IMR-90 (cell line): Measurements from ENCODE around the gene CATSPER1. TPM values are rescaled to one million over a fixed set of nuclear protein-coding genes. Genes with fewer than 3 reads are reported as not detected.

ENCODE experiments used
- ATAC-seq: fragments of 200-7000 bp; cut with Tn5 transposase; 2 replicates; pipeline ENCODE4 v1.9.1; 2020; ENCODE audit warnings: low read depth, mild to moderate bottlenecking, moderate library complexity
- BruUV-seq: library from RNA; stranded (reverse); fragments of 400-500 nt; replicated peaks from 2 replicates; lab custom pipeline; 2021; lab: Mats Ljungman, UMichigan
- CTCF ChIA-PET: fragments of 300-600 bp; formaldehyde crosslinking; extraction: SDS; loops from one replicate; lab custom pipeline; 2021; ENCODE audit warnings: antibody characterized with exemption; lab: Yijun Ruan, JAX
- POLR2A ChIA-PET: fragments of 300-600 bp; sonication (Branson Sonifier 250); formaldehyde crosslinking; loops from one replicate; lab custom pipeline; 2022; ENCODE audit warnings: antibody characterized with exemption; ENCODE audit not compliant: unreplicated experiment; lab: Charles Lee
- DNase-seq: peaks from one replicate; pipeline ENCODE4 v3.0.0; 2013
- H2AFZ ChIP-seq: replicated peaks from 2 replicates; pipeline ENCODE3; 2013; ENCODE audit warnings: low read length, mild to moderate bottlenecking; ENCODE audit not compliant: poor library complexity
- H2AK5ac ChIP-seq: 2 replicates; pipeline ENCODE4 v1.6.1; 2013; ENCODE audit warnings: low read depth, low read length, inconsistent platforms
- H2AK9ac ChIP-seq: replicated peaks from 2 replicates; pipeline ENCODE3; 2013; ENCODE audit warnings: mild to moderate bottlenecking, low read depth, low read length, moderate library complexity; ENCODE audit not compliant: poor library complexity
- H2BK120ac ChIP-seq: 2 replicates; pipeline ENCODE4 v1.6.1; 2013; ENCODE audit warnings: low read depth, low read length, inconsistent platforms
- H2BK15ac ChIP-seq: 3 replicates; pipeline ENCODE4 v1.6.1; 2013; ENCODE audit warnings: low read depth, low read length, inconsistent platforms
- H2BK20ac ChIP-seq: 2 replicates; pipeline ENCODE4 v1.6.1; 2013; ENCODE audit warnings: low read depth, mild to moderate bottlenecking, inconsistent platforms, low read length, moderate library complexity
- H2BK5ac ChIP-seq: 2 replicates; pipeline ENCODE4 v1.6.1; 2013; ENCODE audit warnings: mild to moderate bottlenecking, low read depth, low read length, inconsistent platforms; ENCODE audit not compliant: poor library complexity, severe bottlenecking
- H3K14ac ChIP-seq: replicated peaks from 2 replicates; pipeline ENCODE4 v1.6.1; 2013; ENCODE audit warnings: low read depth, low read length, inconsistent platforms
- H3K18ac ChIP-seq: 2 replicates; pipeline ENCODE4 v1.6.1; 2013; ENCODE audit warnings: low read depth, low read length, control low read depth
- H3K23ac ChIP-seq: 2 replicates; pipeline ENCODE4 v1.6.1; 2013; ENCODE audit warnings: low read depth, low read length, inconsistent platforms
- H3K27ac ChIP-seq: 2 replicates; pipeline ENCODE4 v1.5.1; 2013; ENCODE audit warnings: mild to moderate bottlenecking, control low read depth, low read length; ENCODE audit not compliant: insufficient read depth
- H3K27me3 ChIP-seq: 2 replicates; pipeline ENCODE4 v1.6.1; 2013; ENCODE audit warnings: low read length; ENCODE audit not compliant: control insufficient read depth, insufficient read depth
- H3K36me3 ChIP-seq: 2 replicates; pipeline ENCODE4 v1.6.1; 2013; ENCODE audit warnings: low read length, mixed read lengths; ENCODE audit not compliant: control insufficient read depth, insufficient read depth
- H3K4ac ChIP-seq: 2 replicates; pipeline ENCODE4 v1.6.1; 2013; ENCODE audit warnings: low read depth, low read length, inconsistent platforms
- H3K4me1 ChIP-seq: 2 replicates; pipeline ENCODE4 v1.6.1; 2013; ENCODE audit warnings: low read length, mixed read lengths; ENCODE audit not compliant: control insufficient read depth, insufficient read depth
- H3K4me2 ChIP-seq: 2 replicates; pipeline ENCODE4 v1.6.1; 2013; ENCODE audit warnings: low read depth, mild to moderate bottlenecking, control low read depth, low read length, moderate library complexity
- H3K4me3 ChIP-seq: 2 replicates; pipeline ENCODE4 v1.5.1; 2013; ENCODE audit warnings: low read depth, mild to moderate bottlenecking, control low read depth, low read length, moderate library complexity; ENCODE audit not compliant: insufficient read depth
- H3K56ac ChIP-seq: 2 replicates; pipeline ENCODE4 v1.6.1; 2013; ENCODE audit warnings: low read length, inconsistent platforms; ENCODE audit not compliant: insufficient read depth; ENCODE audit errors: extremely low read depth
- H3K79me1 ChIP-seq, 2 experiments: 2 replicates each; pipeline ENCODE4 v1.6.1; 2013; ENCODE audit warnings: low read length in 2 of 2, inconsistent platforms in 1 of 2, low read depth in 1 of 2
- H3K9ac ChIP-seq: 2 replicates; pipeline ENCODE4 v1.6.1; 2013; ENCODE audit warnings: low read depth, low read length, control low read depth
- H3K9me1 ChIP-seq: 2 replicates; pipeline ENCODE4 v1.6.1; 2013; ENCODE audit warnings: low read length, inconsistent platforms; ENCODE audit not compliant: insufficient read depth
- H3K9me3 ChIP-seq: 2 replicates; pipeline ENCODE4 v1.6.1; 2013; ENCODE audit warnings: low read length; ENCODE audit not compliant: control insufficient read depth, insufficient read depth
- H4K20me1 ChIP-seq: 2 replicates; pipeline ENCODE4 v1.6.1; 2013; ENCODE audit warnings: low read length, inconsistent platforms; ENCODE audit not compliant: insufficient read depth
- H4K5ac ChIP-seq: 2 replicates; pipeline ENCODE4 v1.6.1; 2013; ENCODE audit warnings: mild to moderate bottlenecking, low read depth, low read length, control low read depth
- H4K8ac ChIP-seq, 2 experiments: 2 replicates each; pipeline ENCODE4 v1.6.1; 2013; ENCODE audit warnings: low read depth in 2 of 2, low read length in 2 of 2, control low read depth in 1 of 2, inconsistent platforms in 1 of 2
- H4K91ac ChIP-seq: 2 replicates; pipeline ENCODE4 v1.6.1; 2013; ENCODE audit warnings: low read depth, low read length, inconsistent platforms; ENCODE audit not compliant: insufficient read depth
- BHLHE40 ChIP-seq: fragments of 150-350 bp; IDR thresholded peaks from 2 replicates; pipeline ENCODE4 v1.6.1; 2016; ENCODE audit warnings: mild to moderate bottlenecking, low read depth, low read length
- CEBPB ChIP-seq: IDR thresholded peaks from 2 replicates; pipeline ENCODE4 v1.6.1; 2012; ENCODE audit warnings: low read depth, low read length, improper control_type of control experiment
- CHD1 ChIP-seq: IDR thresholded peaks from 2 replicates; pipeline ENCODE4 v1.6.1; 2012; ENCODE audit warnings: low read depth, low read length, improper control_type of control experiment
- ELK1 ChIP-seq: fragments of 150-350 bp; IDR thresholded peaks from 2 replicates; pipeline ENCODE4 v1.6.1; 2016; ENCODE audit warnings: low read depth, mild to moderate bottlenecking, low read length, moderate library complexity, borderline replicate concordance
- FOS ChIP-seq: fragments of 150-350 bp; IDR thresholded peaks from 2 replicates; pipeline ENCODE4 v1.6.1; 2016; ENCODE audit warnings: low read depth, low read length
- MAFK ChIP-seq: IDR thresholded peaks from 2 replicates; pipeline ENCODE4 v1.6.1; 2012; ENCODE audit warnings: low read depth, low read length, improper control_type of control experiment
- MAZ ChIP-seq: IDR thresholded peaks from 2 replicates; pipeline ENCODE4 v1.6.1; 2012; ENCODE audit warnings: low read depth, mild to moderate bottlenecking, low read length, improper control_type of control experiment, moderate library complexity, borderline replicate concordance
- MXI1 ChIP-seq: IDR thresholded peaks from 2 replicates; pipeline ENCODE4 v1.6.1; 2012; ENCODE audit warnings: low read depth, mild to moderate bottlenecking, low read length, moderate library complexity, borderline replicate concordance
- NFE2L2 ChIP-seq: fragments of 150-350 bp; IDR thresholded peaks from 2 replicates; pipeline ENCODE4 v1.6.1; 2016; ENCODE audit warnings: low read depth, mild to moderate bottlenecking, low read length
- RAD21 ChIP-seq: IDR thresholded peaks from 2 replicates; pipeline ENCODE4 v1.6.1; 2012; ENCODE audit warnings: low read length, improper control_type of control experiment
- RCOR1 ChIP-seq: IDR thresholded peaks from 2 replicates; pipeline ENCODE4 v1.6.1; 2012; ENCODE audit warnings: mild to moderate bottlenecking, low read length, improper control_type of control experiment; ENCODE audit not compliant: insufficient replicate concordance
- RFX5 ChIP-seq: IDR thresholded peaks from 2 replicates; pipeline ENCODE4 v1.8.0; 2012; ENCODE audit warnings: low read depth, mild to moderate bottlenecking, low read length, moderate library complexity
- SMC3 ChIP-seq: fragments of 150-350 bp; IDR thresholded peaks from 2 replicates; pipeline ENCODE4 v1.6.1; 2016; ENCODE audit warnings: low read depth, mild to moderate bottlenecking, antibody characterized with exemption, low read length, moderate library complexity
- USF2 ChIP-seq: fragments of 150-350 bp; IDR thresholded peaks from 2 replicates; pipeline ENCODE4 v1.6.1; 2017; ENCODE audit warnings: mild to moderate bottlenecking, antibody characterized with exemption, low read length, low read depth
- WGBS, 2 experiments: methylation state at CpG; one replicate each; pipeline versions ENCODE4 v1.1.5 to v1.1.7; 2013; ENCODE audit warnings: missing lambda C conversion rate in 2 of 2; ENCODE audit not compliant: insufficient read length in 1 of 2; ENCODE audit errors: extremely low coverage in 2 of 2; 5-methylcytosine and 5-hydroxymethylcytosine counted together
- dilution Hi-C: fragments of 300-500 bp; cut with HindIII; formaldehyde crosslinking; loops from one replicate; pipeline ENCODE4 v1.14.3; 2018; ENCODE audit warnings: low sequenced_read_pairs; ENCODE audit not compliant: unreplicated experiment
- in situ Hi-C: fragments of 300-500 bp; cut with MboI; formaldehyde crosslinking; loops from 3 replicates; pipeline ENCODE4 v1.14.3; 2019; ENCODE audit warnings: low sequenced_read_pairs, inconsistent platforms, mixed read lengths
- intact Hi-C: fragments of 100-400 bp; cut with micrococcal nuclease; formaldehyde crosslinking; loops from 2 replicates; pipeline ENCODE4 v1.10.0; 2022
- polyA plus RNA-seq, 3 experiments: library from polyadenylated mRNA; depleted of rRNA; stranded (reverse); fragments of >200 nt; gene quantifications; 2 replicates each; pipeline ENCODE4 v1.2.3, GENCODE V29; 2012; ENCODE audit warnings: low replicate concordance in 1 of 3
- total RNA-seq: library from RNA; depleted of rRNA; stranded (reverse); fragments of >200 nt; gene quantifications from 2 replicates; pipeline ENCODE4 v1.2.3, GENCODE V29; 2012
- TF ChIP-seq, protein P1 (sequence below): conservative IDR thresholded peaks from 2 replicates; pipeline ENCODE4 v1.5.1; 2012; ENCODE audit warnings: mild to moderate bottlenecking, low read depth, low read length, improper control_type of control experiment

CATSPER1 gene
- total and polyA plus RNA-seq, 2 of the 4 experiments (the other 2 are of a cell fraction), result 0.18 to 0.91 TPM

DNA sequence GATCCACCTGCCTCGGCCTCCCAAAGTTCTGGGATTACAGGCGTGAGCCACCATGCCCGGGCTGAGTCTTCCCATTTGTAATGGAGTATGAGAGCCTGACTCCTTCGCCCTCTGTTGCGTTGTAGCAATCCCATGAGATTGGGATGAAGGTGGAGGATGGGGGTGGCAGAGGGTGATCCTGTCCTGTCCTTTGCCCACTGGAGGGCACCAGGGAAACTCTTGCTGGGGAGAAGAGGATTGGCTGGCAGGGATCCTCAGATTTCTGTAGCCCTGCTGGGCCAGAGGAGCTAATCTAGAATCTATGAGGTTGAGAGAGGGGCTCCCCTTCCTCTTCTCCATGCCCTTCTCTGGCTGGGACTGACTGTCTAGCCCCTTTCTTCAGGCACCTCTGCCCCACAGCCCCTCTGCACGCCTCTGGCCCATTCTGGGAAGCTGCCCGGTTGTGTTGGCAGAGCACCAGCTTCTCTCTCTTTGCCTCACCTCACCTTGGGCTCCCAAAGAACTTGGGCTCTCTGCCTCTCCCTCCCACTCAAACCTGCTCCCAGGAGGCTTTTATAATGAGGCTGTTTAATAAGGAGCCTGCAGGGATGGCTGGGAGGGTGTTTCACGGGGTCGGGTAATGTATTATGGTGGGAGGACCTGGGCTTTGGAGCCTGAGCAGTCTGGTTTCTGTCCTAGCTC lies 9.5 kb upstream of the CATSPER1 start:
- in situ Hi-C loops, result no loop called here
- TF ChIP-seq ELK1 (no peak), RCOR1 (no peak), FOS (no peak), NFE2L2 (no peak), RFX5 (no peak), CEBPB (no peak), RAD21 (no peak), BHLHE40 (no peak), CHD1 (no peak), MAZ (no peak), USF2 (no peak), SMC3 (no peak), MXI1 (no peak), MAFK (no peak)
- TF ChIP-seq, protein P1, sequence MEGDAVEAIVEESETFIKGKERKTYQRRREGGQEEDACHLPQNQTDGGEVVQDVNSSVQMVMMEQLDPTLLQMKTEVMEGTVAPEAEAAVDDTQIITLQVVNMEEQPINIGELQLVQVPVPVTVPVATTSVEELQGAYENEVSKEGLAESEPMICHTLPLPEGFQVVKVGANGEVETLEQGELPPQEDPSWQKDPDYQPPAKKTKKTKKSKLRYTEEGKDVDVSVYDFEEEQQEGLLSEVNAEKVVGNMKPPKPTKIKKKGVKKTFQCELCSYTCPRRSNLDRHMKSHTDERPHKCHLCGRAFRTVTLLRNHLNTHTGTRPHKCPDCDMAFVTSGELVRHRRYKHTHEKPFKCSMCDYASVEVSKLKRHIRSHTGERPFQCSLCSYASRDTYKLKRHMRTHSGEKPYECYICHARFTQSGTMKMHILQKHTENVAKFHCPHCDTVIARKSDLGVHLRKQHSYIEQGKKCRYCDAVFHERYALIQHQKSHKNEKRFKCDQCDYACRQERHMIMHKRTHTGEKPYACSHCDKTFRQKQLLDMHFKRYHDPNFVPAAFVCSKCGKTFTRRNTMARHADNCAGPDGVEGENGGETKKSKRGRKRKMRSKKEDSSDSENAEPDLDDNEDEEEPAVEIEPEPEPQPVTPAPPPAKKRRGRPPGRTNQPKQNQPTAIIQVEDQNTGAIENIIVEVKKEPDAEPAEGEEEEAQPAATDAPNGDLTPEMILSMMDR, result no peak

More for the DNA sequence above, 9.5 kb upstream of the CATSPER1 start:
- Histone ChIP-seq H3K56ac (no peak overlapping the region), H3K27me3 (peaks cover 15% of the 10 kb centered on the region), H4K91ac (no peak overlapping the region), H3K23ac (no peak overlapping the region), H4K8ac (no peak overlapping the region), H3K14ac (no peak overlapping the region), H2AK9ac (no peak overlapping the region), H3K27ac (no peak overlapping the region), H3K9ac (no peak overlapping the region), H3K4me3 (no peak overlapping the region), H4K20me1 (0 out of 2 replicates have a peak, but pooled peaks cover 3% of the 10 kb centered on the region), H3K9me3 (peaks cover 7% of the 10 kb centered on the region; the same call in 1 of the 2 replicates), H2AK5ac (no peak overlapping the region), H3K4ac (no peak overlapping the region), H3K36me3 (no peaks in the 10 kb centered on the region), H3K79me1 (no peaks in the 10 kb centered on the region), H2BK15ac (no peak overlapping the region), H2BK120ac (no peak overlapping the region), H3K18ac (no peak overlapping the region), H2BK20ac (no peak overlapping the region), H2BK5ac (no peak overlapping the region), H4K5ac (no peak overlapping the region), H3K4me1 (no peaks in the 10 kb centered on the region; the same call in 1 of the 2 replicates), H3K4me2 (no peak overlapping the region), H2AFZ (no peak overlapping the region), H3K9me1 (no peaks in the 10 kb centered on the region)
- dilution Hi-C loops (no loop called here), intact Hi-C loops (no loop called here)
- DNase-seq, result no peak
- 70% methylated on average over 2 of the region's 9 CpGs; no CpG with 5 or more reads in 1 of the 2 experiments for WGBS, 2 experiments
- no TSS peak for BruUV-seq
- CTCF ChIA-PET, result interaction anchor here (1.2 kb wide), 1 partner anchor 13 kb away, joined by 4 read pairs; no protein-coding TSS in a partner anchor
- no peak for ATAC-seq
- POLR2A ChIA-PET, result interaction anchor here (0.5 kb wide), 1 partner anchor 15 kb away, joined by 4 read pairs; no protein-coding TSS in a partner anchor
